Endometrial microvascular endothelial cells (primary cell): ENCODE measurements around the gene SMAD7. TPM values are rescaled to one million over a fixed set of nuclear protein-coding genes. Genes with fewer than 3 reads are reported as not detected.

ENCODE experiments used
- in situ Hi-C: cut with HindIII; loops from 2 replicates; pipeline ENCODE4 v1.10.0; 2017; ENCODE audit warnings: low sequenced_read_pairs, low pct_unique_long_range_greater_than_20kb; ENCODE audit errors: inconsistent ontology term
- total RNA-seq: library from RNA; depleted of rRNA; stranded (reverse); fragments of >200 nt; gene quantifications from one replicate; pipeline ENCODE4 v1.2.3, GENCODE V29; 2015; ENCODE audit errors: inconsistent ontology term

Gene SMAD7, protein sequence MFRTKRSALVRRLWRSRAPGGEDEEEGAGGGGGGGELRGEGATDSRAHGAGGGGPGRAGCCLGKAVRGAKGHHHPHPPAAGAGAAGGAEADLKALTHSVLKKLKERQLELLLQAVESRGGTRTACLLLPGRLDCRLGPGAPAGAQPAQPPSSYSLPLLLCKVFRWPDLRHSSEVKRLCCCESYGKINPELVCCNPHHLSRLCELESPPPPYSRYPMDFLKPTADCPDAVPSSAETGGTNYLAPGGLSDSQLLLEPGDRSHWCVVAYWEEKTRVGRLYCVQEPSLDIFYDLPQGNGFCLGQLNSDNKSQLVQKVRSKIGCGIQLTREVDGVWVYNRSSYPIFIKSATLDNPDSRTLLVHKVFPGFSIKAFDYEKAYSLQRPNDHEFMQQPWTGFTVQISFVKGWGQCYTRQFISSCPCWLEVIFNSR
- total RNA-seq, result 6.6 TPM

- in situ Hi-C loops, result no loop called here
These were observed at the start of gene SMAD7 for GRCh38 chr18:48950536-48951447. SMAD7 (minus strand) TSS chr18:48950965; CDS start chr18:48950424, 541 bp downstream.

- in situ Hi-C loops, result no loop called here
These were observed 48.8 kb upstream of the SMAD7 start for GRCh38 chr18:48999569-48999968.

DNA sequence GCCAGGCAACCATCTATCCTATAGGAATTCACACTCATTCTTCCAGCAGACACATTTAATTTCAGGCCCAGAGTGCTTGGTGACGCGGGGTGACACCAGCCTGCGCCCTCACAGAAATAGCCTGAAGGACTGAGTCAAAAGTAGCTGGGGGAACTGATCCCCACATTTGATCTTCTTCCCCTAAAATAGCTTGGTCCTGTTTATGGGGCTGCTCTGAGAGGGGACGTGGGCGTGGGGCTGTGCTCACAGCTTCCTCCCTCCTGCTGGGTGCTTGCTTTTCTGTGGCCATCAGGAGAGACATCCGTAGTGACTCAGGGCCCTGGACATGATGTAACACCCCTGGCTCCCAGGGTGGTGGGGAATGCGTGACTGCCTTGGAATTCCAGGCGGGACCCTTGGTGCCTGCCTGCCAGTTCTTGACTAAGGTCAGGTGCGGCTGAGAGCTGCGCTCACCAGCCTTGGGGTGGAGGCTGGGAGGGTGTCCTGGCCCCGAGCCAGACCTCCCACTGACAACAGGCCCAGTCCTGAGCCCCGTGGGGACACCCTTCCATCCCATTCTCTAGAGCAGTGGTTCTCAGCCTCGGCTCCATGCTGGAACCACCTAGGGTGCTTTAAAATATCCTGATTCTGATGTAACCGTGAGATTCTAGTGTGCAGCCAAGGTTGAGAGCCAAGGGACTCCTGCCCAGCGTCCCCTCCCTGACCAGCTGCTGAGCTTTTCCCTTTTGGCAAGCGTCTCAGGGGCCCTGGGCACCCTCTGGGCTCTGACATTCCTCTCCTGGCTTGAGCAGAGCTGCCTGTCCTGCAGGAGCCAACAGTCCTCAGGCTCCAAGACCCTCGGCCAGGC, 47.4 kb upstream of the SMAD7 start:
- in situ Hi-C loops, result no loop called here

DNA sequence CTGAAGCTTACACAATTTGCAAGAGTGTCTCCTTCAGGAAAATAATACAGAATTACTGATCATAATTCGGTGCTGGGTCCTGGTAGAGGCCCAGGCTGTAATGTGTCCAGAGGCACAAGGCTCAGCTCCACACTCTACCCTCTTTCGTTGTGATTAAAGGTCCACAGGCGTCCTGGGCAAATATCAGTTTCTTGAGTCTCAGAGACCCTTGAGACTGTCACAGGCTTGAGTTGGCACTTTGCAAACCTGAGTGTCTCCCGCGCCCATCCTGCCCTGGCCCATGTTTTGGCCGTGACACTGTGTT, 46.9 kb upstream of the SMAD7 start:
- in situ Hi-C loops, result no loop called here

- in situ Hi-C loops, result no loop called here
These were observed 46.2 kb upstream of the SMAD7 start for GRCh38 chr18:48996901-48997463.

- in situ Hi-C loops, result no loop called here
These were observed 45.3 kb upstream of the SMAD7 start for GRCh38 chr18:48996041-48996440.

GRCh38 chr18:48994926-48995835, 44.4 kb upstream of the SMAD7 start:
- in situ Hi-C loops, result no loop called here

- in situ Hi-C loops, result no loop called here
These were observed 43.4 kb upstream of the SMAD7 start for GRCh38 chr18:48994044-48994651.

DNA sequence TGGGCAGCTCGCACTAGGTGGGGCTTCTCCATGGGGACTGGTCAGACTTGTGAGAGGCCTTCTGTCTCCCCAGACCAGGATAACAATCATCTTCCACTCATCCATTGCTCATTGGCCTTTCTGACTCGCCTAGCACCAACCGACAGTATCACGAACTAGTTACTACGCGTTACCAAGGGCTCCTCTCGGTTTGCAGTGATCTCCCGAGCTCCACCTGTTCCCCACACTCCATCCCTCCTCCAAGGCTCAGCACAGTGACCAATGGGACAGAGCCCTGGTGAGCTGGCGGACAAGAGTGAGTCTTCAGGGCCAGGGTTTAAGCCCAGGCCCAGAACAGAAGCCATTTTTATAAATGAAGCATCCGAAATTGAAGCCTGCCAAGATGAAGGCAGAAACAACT, 42.8 kb upstream of the SMAD7 start:
- in situ Hi-C loops, result no loop called here

DNA sequence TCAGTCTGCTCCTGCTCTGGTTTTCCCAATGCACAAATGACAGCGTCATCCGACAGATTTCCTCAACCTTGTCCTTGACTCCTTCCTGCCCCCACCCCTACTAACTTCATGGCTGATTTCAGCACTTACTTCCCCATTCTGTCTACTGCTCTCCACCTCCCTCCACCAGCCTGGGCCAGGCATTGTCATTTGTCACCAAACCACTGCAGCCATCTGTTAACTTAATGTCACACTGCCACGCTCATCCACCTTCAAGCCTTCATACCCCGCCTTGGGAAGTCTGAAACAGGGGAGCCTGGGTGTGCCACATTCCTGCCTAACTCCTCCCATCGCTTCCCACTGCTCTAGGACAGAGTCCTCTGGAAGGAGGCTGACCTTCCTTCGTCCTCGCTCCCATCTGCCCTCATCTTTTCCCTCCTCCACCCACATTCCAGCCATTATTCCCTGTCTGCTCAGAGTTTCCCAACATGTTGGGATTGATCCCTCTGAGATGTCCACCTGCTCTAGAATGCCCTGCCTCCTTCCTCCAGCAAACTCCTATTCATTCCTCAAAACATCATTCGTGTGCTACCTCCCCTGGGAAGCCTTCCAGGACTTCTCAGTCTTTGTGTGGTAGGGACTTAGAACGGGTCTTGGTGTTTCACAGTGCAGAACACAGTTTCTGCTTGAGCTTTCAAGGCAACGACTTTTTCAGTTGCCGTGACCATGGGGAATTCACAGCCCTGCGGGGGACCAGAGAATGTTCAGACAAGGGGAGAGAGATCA, 42.2 kb upstream of the SMAD7 start:
- in situ Hi-C loops, result no loop called here

GRCh38 chr18:48992133-48992532, 41.4 kb upstream of the SMAD7 start:
- in situ Hi-C loops, result no loop called here

DNA sequence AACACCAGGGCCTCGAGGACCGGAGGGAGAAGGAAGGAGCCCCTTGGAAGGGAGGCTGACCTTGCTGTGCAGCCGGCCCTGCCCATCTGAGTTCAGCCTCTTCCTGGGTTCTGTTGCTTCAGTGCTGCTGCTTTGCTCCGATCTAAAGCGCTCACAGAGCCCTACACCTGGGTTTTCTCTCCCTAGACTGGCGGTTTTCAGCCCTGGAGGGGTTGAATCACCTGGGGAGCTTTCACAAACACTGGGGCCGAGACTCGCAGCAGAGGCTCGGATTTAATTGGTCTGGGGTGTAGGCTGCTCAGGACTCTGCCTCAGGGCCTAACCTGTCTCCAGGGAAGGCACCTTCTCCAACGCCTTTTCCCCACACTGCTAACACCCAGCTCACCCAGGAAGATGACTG, 40.9 kb upstream of the SMAD7 start:
- in situ Hi-C loops, result no loop called here

DNA sequence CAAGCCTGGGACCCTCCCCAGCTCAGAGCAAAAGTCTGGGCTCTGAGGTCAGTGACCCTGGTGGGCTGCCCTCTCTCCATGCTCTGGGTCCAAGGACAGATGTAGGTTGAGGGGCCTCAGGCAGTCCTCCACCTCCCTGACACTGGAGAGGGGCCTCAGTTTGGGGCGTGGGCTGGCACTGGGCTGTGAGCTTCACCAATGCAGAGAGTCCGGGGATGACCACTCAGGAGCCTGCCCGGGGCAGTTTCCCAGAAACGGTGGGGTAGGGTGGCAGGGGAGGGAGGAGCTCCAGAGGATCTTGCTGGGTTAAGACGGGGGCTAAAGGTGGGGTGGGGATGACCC, 40.5 kb upstream of the SMAD7 start:
- in situ Hi-C loops, result no loop called here

DNA sequence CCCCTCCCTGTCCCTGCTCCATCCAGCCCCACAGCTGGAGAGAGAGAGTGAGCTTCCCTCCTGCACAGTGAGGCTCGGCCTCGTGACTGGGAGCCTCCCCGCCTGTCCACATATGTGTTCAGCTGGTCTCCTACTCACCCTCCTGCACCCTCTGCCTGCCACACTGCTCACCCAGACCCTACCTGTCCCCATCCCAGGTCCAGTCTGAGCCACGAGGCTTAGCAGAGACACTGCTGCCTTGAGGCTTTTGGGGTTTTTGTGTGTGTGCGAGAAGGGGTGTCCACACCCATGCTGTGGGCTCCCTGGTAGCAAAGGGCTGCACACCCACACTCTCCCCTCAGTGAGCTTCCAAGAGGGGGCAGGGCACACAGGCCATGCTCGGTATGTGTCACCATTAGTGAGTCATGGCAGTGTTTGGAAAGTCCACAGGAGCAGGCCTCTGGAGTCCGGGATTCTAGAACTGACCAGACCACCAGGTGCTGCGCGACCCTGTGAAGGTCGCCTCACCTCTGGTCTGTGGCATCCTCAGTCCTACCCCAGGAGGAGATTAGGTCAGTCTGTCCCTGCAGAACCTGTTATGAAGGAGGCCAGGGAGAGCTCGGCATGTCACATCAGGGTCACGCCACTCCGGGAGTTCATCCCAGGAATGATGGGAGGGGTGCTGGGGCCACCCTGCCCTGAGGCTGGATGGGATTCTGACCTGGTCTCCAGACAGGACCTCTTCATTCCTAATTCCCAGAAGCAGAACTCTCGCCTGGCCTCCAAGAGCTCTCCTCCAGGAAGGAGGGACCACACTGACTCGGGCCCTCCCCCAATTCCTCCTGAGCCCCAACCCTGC, 39.9 kb upstream of the SMAD7 start:
- in situ Hi-C loops, result no loop called here

DNA sequence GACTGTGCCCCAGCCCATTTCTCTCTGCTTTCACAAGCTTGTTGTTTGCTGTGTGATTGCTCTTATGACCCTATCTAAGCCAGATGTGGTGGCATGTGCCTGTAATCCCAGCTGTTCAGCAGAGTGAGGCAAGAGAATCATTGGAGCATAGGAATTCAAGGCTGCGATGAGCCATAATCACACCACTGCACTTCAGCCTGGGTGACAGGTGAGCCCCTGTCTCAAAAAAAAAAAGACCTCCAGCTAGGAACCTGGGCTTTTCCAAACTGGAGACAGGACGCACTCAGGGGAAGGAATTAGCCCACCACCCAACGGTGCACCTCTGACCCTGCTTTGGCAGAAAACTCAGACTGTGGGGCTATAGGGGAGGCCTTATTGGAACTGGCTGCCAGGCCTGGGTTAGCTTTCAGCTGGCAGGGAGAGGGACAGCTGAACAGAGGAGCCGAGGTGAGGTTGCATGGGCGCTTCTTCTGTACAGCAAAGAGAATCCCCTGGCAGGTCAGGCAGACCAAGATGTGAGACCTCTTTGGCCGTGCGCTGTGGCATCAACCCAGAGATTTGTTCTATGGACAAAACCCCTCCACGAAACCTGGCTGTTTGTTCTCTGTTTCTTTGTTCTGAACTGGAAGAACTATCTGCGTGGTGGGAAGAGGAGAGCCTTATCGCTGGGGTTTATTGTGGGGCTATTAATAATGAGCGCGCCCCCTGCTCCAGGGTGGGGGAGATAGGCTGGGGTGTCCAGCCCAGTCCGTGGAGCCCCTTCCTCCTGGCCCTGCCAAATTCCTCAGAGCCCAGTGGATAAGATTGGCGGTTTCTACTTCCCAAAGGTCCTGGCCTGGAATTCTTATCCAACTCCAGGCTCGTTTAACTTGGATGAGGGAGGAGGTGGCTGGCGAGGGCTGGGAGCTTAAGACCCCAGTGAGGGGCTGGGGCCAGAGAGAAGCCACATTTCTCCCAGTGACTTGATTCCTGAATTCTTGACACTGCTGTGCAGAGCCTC, 38.8 kb upstream of the SMAD7 start:
- in situ Hi-C loops, result no loop called here
